HEK293 (cell line): ENCODE data around the gene SIRPA.

ENCODE experiments used
- CTCF ChIA-PET: fragments of 350-600 bp; formaldehyde crosslinking; extraction: SDS; loops from one replicate; lab custom pipeline; 2021; ENCODE audit warnings: antibody characterized with exemption; lab: Yijun Ruan, JAX
- POLR2A ChIA-PET: fragments of 300-600 bp; formaldehyde crosslinking; extraction: SDS; loops from one replicate; lab custom pipeline; 2020; ENCODE audit warnings: antibody characterized with exemption, inconsistent platforms; lab: Yijun Ruan, JAX
- H3K27ac ChIP-seq: fragments of 200-500 bp; sonication (Bioruptor generic); 2 replicates; pipeline ENCODE4 v1.5.1; 2014; ENCODE audit warnings: low read depth, low read length, control low read depth, inconsistent platforms; ENCODE audit errors: extremely low read depth
- H3K36me3 ChIP-seq, 2 experiments: fragments of 200-500 bp in 1 of 2; sonication (Bioruptor generic) in 1 of 2; 1 replicate in 1 of 2; 2 replicates in 1 of 2; pipeline ENCODE4 v1.5.1; 2014 to 2017; ENCODE audit warnings: inconsistent platforms in 2 of 2, low read length in 2 of 2; ENCODE audit not compliant: control insufficient read depth in 2 of 2, insufficient read depth in 1 of 2
- H3K4me1 ChIP-seq: fragments of 200-500 bp; sonication (Bioruptor generic); 2 replicates; pipeline ENCODE4 v1.5.1; 2014; ENCODE audit warnings: mild to moderate bottlenecking, low read length, inconsistent platforms; ENCODE audit not compliant: control insufficient read depth, insufficient read depth
- H3K4me3 ChIP-seq: 2 replicates; pipeline ENCODE4 v1.5.1; 2011; ENCODE audit warnings: low read depth, mild to moderate bottlenecking, control low read depth, low read length, moderate library complexity
- H3K9me3 ChIP-seq: fragments of 200-500 bp; sonication (Bioruptor generic); 2 replicates; pipeline ENCODE4 v1.5.1; 2014; ENCODE audit warnings: low read depth, low read length, inconsistent platforms; ENCODE audit not compliant: control insufficient read depth, insufficient read depth
- EGR2 ChIP-seq: fragments of 450-650 bp; formaldehyde crosslinking; IDR thresholded peaks from 2 replicates; pipeline ENCODE4 v1.5.1; 2016; ENCODE audit warnings: low read depth, missing biosample characterization, missing genetic modification characterization
- ELK4 ChIP-seq: IDR thresholded peaks from 2 replicates; pipeline ENCODE4 v1.6.1; 2011; ENCODE audit warnings: mild to moderate bottlenecking, low read depth, low read length, borderline replicate concordance
- GLI4 ChIP-seq: fragments of 450-650 bp; formaldehyde crosslinking; IDR thresholded peaks from 2 replicates; pipeline ENCODE4 v1.5.1; 2016; ENCODE audit warnings: missing biosample characterization, missing genetic modification characterization
- KLF16 ChIP-seq: fragments of 450-650 bp; formaldehyde crosslinking; IDR thresholded peaks from 2 replicates; pipeline ENCODE4 v1.5.1; 2017; ENCODE audit warnings: missing biosample characterization, missing genetic modification characterization
- PBX3 ChIP-seq: sonication (generic); formaldehyde crosslinking; IDR thresholded peaks from 2 replicates; pipeline ENCODE4 v1.8.1; 2022; ENCODE audit warnings: mild to moderate bottlenecking, moderate library complexity, missing genetic modification reagents
- SP7 ChIP-seq: fragments of 450-650 bp; formaldehyde crosslinking; IDR thresholded peaks from 2 replicates; pipeline ENCODE4 v1.5.1; 2016; ENCODE audit warnings: missing biosample characterization, missing genetic modification characterization
- TRIM28 ChIP-seq: IDR thresholded peaks from 2 replicates; pipeline ENCODE4 v1.6.1; 2011; ENCODE audit warnings: low read length, control low read depth, borderline replicate concordance
- TSHZ1 ChIP-seq: fragments of 450-650 bp; formaldehyde crosslinking; IDR thresholded peaks from 2 replicates; pipeline ENCODE4 v1.5.1; 2016; ENCODE audit warnings: missing biosample characterization, missing genetic modification characterization, borderline replicate concordance
- ZBTB7A ChIP-seq: fragments of 450-650 bp; formaldehyde crosslinking; IDR thresholded peaks from 2 replicates; pipeline ENCODE4 v1.5.1; 2016; ENCODE audit warnings: low read depth, missing biosample characterization, missing genetic modification characterization
- ZFP3 ChIP-seq: fragments of 450-650 bp; formaldehyde crosslinking; IDR thresholded peaks from 2 replicates; pipeline ENCODE4 v1.5.1; 2016; ENCODE audit warnings: low read depth, missing biosample characterization, missing genetic modification characterization
- ZNF175 ChIP-seq: fragments of 450-650 bp; formaldehyde crosslinking; IDR thresholded peaks from 2 replicates; pipeline ENCODE4 v1.5.1; 2016; ENCODE audit warnings: missing biosample characterization, missing genetic modification characterization
- ZNF184 ChIP-seq: fragments of 450-650 bp; IDR thresholded peaks from 2 replicates; pipeline ENCODE4 v1.5.1; 2018; ENCODE audit warnings: missing biosample characterization, mild to moderate bottlenecking, missing genetic modification characterization
- ZNF274 ChIP-seq, 2 experiments: fragments of 200-500 bp in 1 of 2; fragments of 450-650 bp in 1 of 2; sonication (Bioruptor generic) in 1 of 2; formaldehyde crosslinking in 1 of 2; IDR thresholded peaks; 2 replicates each; pipeline versions ENCODE4 v1.5.1 to v1.6.1; 2014 to 2016; ENCODE audit warnings: borderline replicate concordance in 1 of 2, inconsistent platforms in 1 of 2, low read length in 1 of 2, missing biosample characterization in 1 of 2, missing genetic modification characterization in 1 of 2
- ZNF350 ChIP-seq: fragments of 450-650 bp; formaldehyde crosslinking; IDR thresholded peaks from 2 replicates; pipeline ENCODE4 v1.5.0; 2017; ENCODE audit warnings: missing biosample characterization, mild to moderate bottlenecking, missing genetic modification characterization
- ZNF37A ChIP-seq: fragments of 450-650 bp; IDR thresholded peaks from 2 replicates; pipeline ENCODE4 v1.5.1; 2018; ENCODE audit warnings: missing biosample characterization, missing genetic modification characterization
- ZNF416 ChIP-seq: fragments of 450-650 bp; formaldehyde crosslinking; IDR thresholded peaks from 2 replicates; pipeline ENCODE4 v1.5.1; 2016; ENCODE audit warnings: missing biosample characterization, missing genetic modification characterization
- ZNF639 ChIP-seq: fragments of 450-650 bp; formaldehyde crosslinking; IDR thresholded peaks from 2 replicates; pipeline ENCODE4 v1.5.1; 2016; ENCODE audit warnings: missing biosample characterization, missing genetic modification characterization
- ZSCAN16 ChIP-seq: fragments of 450-650 bp; formaldehyde crosslinking; IDR thresholded peaks from 2 replicates; pipeline ENCODE4 v1.5.1; 2016; ENCODE audit warnings: missing biosample characterization, missing genetic modification characterization

The SIRPA gene

GRCh38 chr20:1933465-1933870 lies 38.3 kb downstream of the SIRPA start:
- POLR2A ChIA-PET, result no interaction called here
- Histone ChIP-seq H3K36me3 (peaks cover 0 to 5% of the 10 kb centered on the region in 2 experiments; a peak in 1 of 3 replicates), H3K27ac (no peak overlapping the region), H3K4me3 (no peak overlapping the region), H3K4me1 (no peaks in the 10 kb centered on the region), H3K9me3 (no peaks in the 10 kb centered on the region)
- CTCF ChIA-PET, result interaction anchor here (1.4 kb wide), 1 partner anchor 239 kb away, joined by 8 read pairs; no protein-coding TSS in a partner anchor
- TF ChIP-seq ZNF184 (tag by site-specific recombination), result no peak
- TF ChIP-seq ZSCAN16 (tag by site-specific recombination), result no peak
- no peak for TF ChIP-seq TSHZ1
- TF ChIP-seq ZBTB7A, result no peak
- TF ChIP-seq EGR2, result 0 out of 2 replicates have a peak, but pooled peaks have one; percentile 9
- TF ChIP-seq ZNF37A (tag by site-specific recombination), result no peak
- TF ChIP-seq GLI4, result no peak

DNA sequence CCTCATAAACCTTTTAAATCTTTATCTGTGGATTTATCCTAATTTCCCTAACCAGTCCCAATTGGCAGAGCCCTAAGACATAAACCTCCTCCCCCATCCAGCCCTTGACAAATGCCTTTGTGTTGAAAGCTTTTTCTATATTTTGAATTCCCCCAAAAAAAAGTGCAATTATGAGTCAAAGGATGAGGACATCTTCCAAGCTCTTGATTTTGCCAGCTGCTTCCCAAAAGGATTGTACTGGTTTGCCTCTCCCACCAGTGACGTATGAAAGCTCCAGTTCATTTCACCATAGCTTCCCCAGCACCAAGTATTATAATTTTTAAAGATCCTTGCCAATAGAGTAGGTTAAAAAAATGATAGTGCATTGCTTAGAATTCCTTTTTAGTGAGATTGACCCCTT lies 38.9 kb downstream of the SIRPA start:
- ChIA-PET POLR2A (interaction anchor here (1.2 kb wide), 1 partner anchor 13 kb away, joined by 4 read pairs; no protein-coding TSS in a partner anchor), CTCF (interaction anchor here (1.4 kb wide), 1 partner anchor 238 kb away, joined by 8 read pairs; no protein-coding TSS in a partner anchor)
- Histone ChIP-seq H3K4me3 (no peak overlapping the region), H3K9me3 (no peaks in the 10 kb centered on the region), H3K4me1 (no peaks in the 10 kb centered on the region), H3K36me3 (peaks cover 0 to 5% of the 10 kb centered on the region in 2 experiments; a peak in 1 of 3 replicates), H3K27ac (no peak overlapping the region)
- TF ChIP-seq ZNF416 (tag by site-specific recombination), result no peak
- no peak for TF ChIP-seq ZFP3 (tag by site-specific recombination)
- TF ChIP-seq ZNF274 (IDR thresholded peaks at IDR 0.05; ENCODE audit: low read length), result no peak
- TF ChIP-seq ZNF274 (tag by site-specific recombination; IDR thresholded peaks at IDR 0.05; ENCODE audit: borderline replicate concordance), result no peak
- TF ChIP-seq ZNF639 (tag by site-specific recombination), result no peak
- TF ChIP-seq ZNF350, result no peak
- no peak for TF ChIP-seq KLF16 (tag by site-specific recombination)
- no peak for TF ChIP-seq SP7 (tag by site-specific recombination)
- no peak for TF ChIP-seq ZNF175 (tag by site-specific recombination)
- TF ChIP-seq ELK4, result no peak
- TF ChIP-seq PBX3 (CRISPR knock-in tag), result no peak
- TF ChIP-seq TRIM28, result no peak
